ENCODE data around the gene ST6GALNAC3.
"Not testable (repeated sequence)": the region's sequence is repeated elsewhere in the genome, so short reads cannot be mapped to it uniquely, and the experiment has no call there.

Gene ST6GALNAC3

DNA sequence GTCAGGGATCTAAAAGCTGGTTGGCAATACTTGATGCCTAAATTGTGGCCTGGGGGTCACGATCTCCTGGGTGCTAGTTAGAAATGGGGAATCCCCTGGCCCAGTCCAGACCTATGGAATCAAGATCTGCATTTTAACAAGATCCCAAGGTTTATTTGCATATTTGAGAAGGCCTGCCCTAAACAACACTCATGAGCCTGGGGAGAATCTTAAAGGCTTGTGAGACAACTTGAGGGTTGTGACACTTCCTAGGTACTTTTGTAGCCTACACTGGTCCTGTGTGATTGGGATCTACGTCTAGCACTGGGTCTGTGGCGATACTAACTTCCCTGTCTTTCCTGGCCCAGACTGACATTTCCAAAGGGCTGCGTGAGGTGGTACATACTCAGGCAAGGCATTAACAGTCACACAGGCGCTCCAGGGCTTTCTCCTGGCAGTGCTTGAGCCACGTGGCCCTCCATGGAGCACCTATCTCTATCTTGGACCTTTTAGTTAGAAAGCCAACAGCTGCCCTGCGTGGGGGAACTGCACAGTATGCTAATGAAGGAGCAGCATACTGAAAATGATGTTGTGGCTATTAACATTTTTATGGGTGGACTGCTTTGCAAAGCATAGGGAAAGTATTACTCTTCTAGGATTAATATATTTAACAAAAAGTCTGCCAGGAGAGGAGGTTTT is 263.1 kb downstream of the ST6GALNAC3 start:
- DNase-seq (ENCODE audit: low read depth, low spot score): no peak

GRCh38 chr1:76340056-76340455 is 265.5 kb downstream of the ST6GALNAC3 start:
- no peak for DNase-seq (ENCODE audit: low read depth, low spot score)

- DNase-seq (ENCODE audit: low read depth, low spot score): not testable (repeated sequence)
Measured at GRCh38 chr1:76341816-76342215, 267.3 kb downstream of the ST6GALNAC3 start.

GRCh38 chr1:76343356-76343755 is 268.8 kb downstream of the ST6GALNAC3 start:
- DNase-seq (ENCODE audit: low read depth, low spot score): no peak

- no peak for DNase-seq (ENCODE audit: low read depth, low spot score)
Measured at GRCh38 chr1:76351655-76352054, 277.1 kb downstream of the ST6GALNAC3 start.

DNA sequence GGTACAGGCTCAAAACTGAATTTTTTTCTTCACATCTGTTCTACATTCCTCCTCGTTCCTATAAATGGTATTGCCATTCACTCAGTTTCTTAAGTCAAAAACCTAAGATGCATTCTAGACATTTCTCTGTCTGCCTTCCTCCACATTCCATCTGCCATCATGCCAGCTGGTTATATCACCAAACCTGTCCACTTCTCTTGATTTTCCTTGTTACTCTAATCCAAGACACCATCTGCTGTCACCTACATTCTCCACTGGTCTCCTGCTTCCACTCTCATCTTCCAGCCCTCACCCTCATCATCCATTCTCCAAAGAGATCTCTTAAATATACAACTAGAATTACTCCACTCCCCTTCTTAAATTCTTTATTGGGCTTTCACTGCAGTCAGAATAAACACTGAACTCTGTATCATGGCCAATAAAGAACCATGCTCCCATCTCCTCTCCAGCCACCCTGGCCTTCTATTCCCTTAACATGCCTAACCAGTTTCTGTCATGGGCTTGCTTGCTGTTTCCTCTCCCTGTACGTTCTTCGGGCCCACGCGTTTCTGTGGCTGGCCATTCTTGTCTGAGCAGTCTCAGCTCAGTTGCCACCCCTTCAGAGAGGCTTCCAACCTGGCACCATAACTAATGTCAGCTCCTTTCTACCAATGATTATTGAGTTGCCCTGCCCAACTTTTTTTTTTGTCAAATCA is 278.3 kb downstream of the ST6GALNAC3 start:
- no peak for DNase-seq (ENCODE audit: low read depth, low spot score)

DNA sequence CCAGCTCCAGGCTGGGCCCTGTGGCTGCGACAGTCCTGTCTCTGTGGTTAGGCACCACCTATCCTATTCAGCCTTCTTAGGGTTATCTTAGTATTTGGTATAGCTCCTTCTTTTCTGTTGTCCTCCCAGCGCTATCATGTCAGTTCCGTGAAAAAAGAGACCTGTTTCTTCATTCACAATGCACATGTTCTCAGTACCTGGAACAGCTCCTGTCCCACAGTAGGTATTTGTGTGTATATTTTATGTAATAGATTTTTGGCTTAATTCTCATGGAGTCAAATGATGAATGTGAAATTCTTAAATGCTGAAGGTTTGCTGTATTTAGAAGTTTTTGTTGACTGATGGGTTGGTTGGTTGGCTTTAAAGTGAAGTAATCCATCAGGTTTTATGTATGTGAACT is 279.7 kb downstream of the ST6GALNAC3 start:
- no peak for DNase-seq (ENCODE audit: low read depth, low spot score)

GRCh38 chr1:76366726-76367125 is 292.2 kb downstream of the ST6GALNAC3 start:
- DNase-seq (ENCODE audit: low read depth, low spot score): no peak

DNA sequence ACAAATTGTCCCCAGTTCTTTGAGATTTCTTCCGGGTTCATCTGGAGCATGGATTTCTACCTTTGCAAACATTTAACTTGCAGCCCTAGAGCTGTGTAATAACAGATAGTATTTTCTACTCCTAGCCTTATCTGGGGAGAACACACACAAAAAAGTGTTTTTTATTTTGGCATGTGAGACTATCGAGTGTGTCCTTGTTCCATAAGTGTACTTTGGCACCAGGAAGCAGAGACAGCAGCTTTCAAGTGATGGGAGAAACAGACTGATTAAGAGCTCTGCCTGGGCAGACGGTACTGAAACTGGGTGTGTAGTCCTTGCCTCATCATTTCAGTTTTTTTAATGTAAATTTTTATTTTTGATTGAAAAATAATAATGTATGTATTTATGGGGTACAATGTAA is 297.4 kb downstream of the ST6GALNAC3 start:
- no peak for DNase-seq (ENCODE audit: low read depth, low spot score)

- no peak for DNase-seq (ENCODE audit: low read depth, low spot score)
Measured at GRCh38 chr1:76374086-76374485, 299.5 kb downstream of the ST6GALNAC3 start.

DNA sequence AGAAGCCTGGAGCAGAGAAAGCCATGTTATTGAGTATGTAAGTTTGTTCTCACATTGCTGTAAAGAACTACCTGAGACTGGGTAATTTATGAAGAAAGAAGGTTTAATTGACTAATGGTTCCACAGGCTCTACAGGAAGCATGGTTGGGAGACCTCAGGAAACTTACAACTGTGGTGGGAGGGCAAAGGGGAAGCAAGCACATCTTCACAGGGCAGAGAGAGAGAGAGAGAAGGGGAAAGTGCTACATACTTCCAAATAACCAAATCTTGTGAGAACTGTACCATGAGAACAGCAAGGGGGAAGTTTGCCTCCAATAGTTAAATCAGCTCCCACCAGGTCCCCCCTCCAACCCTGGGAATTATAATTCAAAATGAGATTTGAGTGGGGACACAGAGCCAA is 302.7 kb downstream of the ST6GALNAC3 start:
- no peak for DNase-seq (ENCODE audit: low read depth, low spot score)

- DNase-seq (ENCODE audit: low read depth, low spot score): no peak
Measured at GRCh38 chr1:76379506-76379905, 305.0 kb downstream of the ST6GALNAC3 start.

GRCh38 chr1:76381450-76382097 is 307.0 kb downstream of the ST6GALNAC3 start:
- DNase-seq (ENCODE audit: low read depth, low spot score): no peak

GRCh38 chr1:76388261-76388660 is 313.7 kb downstream of the ST6GALNAC3 start:
- DNase-seq (ENCODE audit: low read depth, low spot score): no peak

- no peak for DNase-seq (ENCODE audit: low read depth, low spot score)
Measured at GRCh38 chr1:76390456-76390855, 315.9 kb downstream of the ST6GALNAC3 start.

DNA sequence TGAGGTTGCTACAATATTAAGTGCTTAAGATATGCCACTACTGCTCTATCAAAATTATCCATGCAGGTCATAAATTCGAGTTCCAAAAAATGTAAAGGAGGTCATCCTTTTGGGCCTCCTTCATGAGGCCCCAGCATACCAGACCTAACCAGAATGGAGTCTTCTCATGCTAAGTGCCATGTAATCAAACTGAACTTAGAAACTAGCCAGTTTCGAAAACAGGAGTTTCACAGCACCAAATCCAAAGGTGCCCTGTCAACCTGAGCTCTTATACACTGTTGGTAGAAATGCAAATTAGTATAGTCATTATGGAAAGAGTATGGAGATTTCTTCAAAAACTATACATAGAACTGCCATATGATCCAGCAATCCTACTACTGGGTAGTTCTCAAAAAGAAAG is 320.5 kb downstream of the ST6GALNAC3 start:
- DNase-seq (ENCODE audit: low read depth, low spot score): no peak

- no peak for DNase-seq (ENCODE audit: low read depth, low spot score)
Measured at GRCh38 chr1:76402128-76402527, 327.6 kb downstream of the ST6GALNAC3 start.

DNA sequence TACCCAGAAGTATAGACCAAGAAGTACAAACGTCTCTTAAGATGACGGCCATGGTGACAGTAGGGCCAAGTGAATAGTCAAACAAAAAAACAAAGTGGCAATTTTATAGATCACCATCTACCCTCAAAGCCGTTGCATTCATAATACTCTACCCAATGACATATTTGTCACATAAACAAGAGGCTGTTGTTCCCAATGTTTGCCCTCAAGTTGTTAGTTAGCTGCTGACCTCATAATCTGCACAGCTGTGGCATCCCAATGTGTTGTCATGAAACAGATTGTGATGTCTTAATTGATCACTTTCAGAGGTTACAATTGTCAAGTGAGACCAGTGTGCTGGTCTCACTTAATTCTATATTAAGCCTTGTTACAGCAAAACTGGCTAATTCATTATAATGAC is 333.8 kb downstream of the ST6GALNAC3 start:
- DNase-seq (ENCODE audit: low read depth, low spot score): no peak

DNA sequence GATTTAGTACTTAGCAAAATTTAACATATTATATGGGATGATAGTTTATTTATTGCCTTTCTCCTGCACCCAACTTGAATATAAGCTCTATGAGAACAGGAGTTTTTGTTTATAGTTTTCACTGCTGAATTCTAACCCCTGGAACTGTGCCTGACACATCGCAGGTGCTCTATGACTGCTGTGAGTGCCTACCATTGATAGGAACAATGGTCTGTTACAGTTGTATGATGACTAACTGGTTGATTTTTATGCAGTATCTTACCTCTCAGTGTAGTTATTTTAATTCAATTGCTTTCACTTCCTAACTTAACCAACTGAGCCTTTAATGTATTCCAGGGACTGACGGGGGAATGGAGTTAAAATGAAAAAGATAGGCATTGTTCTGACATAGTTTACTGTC is 336.0 kb downstream of the ST6GALNAC3 start:
- DNase-seq (ENCODE audit: low read depth, low spot score): no peak

- DNase-seq (ENCODE audit: low read depth, low spot score): no peak
Measured at GRCh38 chr1:76418531-76418930, 344.0 kb downstream of the ST6GALNAC3 start.

GRCh38 chr1:76419603-76420002 is 345.1 kb downstream of the ST6GALNAC3 start:
- DNase-seq (ENCODE audit: low read depth, low spot score): no peak

DNA sequence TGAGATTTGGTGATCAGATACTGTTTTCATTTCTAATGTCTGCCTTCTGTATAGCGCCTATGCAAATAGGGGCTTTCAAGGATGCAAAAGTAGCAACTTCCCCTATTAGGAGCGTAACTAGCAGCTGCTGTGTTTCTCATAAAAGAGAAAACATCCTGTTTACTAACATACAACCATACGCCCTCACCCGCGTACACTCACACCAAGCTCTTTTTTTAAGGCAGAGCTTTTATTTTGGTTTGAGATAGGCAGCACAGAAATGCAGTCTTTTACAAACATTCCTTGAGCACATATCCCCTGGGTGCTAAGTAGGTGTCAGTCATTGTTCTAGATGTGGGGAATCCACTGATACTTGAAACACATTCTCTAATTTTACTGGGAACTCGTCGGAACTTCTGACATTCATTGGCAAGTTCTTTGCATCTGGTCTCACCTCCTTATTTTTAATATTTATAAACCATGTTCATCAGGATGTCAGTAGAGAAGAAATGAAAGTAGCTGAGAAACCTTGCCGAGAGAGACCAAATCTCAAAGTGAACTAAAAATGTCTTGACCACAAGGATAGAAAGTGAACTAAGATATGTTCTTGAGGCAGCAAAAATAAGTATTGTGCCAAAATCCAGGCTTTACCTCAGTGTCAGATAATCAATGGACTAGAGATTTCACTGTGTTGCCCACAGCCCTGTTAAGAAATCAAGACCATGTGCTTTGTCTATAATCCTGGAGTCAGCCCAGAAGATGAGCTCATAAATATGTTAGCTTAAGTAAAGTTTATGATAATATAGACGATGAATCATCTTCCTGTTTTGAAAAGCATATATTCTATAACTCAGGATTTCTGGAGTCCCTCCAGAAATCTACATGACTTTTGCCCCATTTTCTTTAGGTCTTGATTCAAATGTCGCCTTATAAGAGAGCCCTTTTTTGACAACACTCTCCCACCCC is 350.9 kb downstream of the ST6GALNAC3 start:
- no peak for DNase-seq (ENCODE audit: low read depth, low spot score)
